ENCODE measurements around the gene TBC1D30.
A peak's percentile ranks its signal among the peaks of the same experiment; 100 is the strongest.

TBC1D30 gene

GRCh38 chr12:64806593-64807460, 17.6 kb upstream of the TBC1D30 start:
- Histone ChIP-seq H3K36me3 (replicated peaks; ENCODE audit: low read depth, low read length) (no peaks in the 10 kb centered on the region), H3K9ac (ENCODE audit: low read length) (no peak overlapping the region), H3K27ac (ENCODE audit: low read length) (no peak overlapping the region), H4K20me1 (ENCODE audit: insufficient read depth, low read length) (no peaks in the 10 kb centered on the region), H2AFZ (ENCODE audit: low read depth, low read length) (no peak overlapping the region), H3K4me2 (ENCODE audit: low read length) (no peak overlapping the region), H3K4me1 (ENCODE audit: low read length) (peaks cover 8% of the 10 kb centered on the region), H3K9me3 (ENCODE audit: insufficient read depth, low read length) (no peaks in the 10 kb centered on the region), H3K27me3 (ENCODE audit: low read depth, low read length) (no peaks in the 10 kb centered on the region), H3K79me2 (ENCODE audit: low read length) (no peaks in the 10 kb centered on the region), H3K4me3 (ENCODE audit: low read length) (no peak overlapping the region)
- TF ChIP-seq, protein P1, sequence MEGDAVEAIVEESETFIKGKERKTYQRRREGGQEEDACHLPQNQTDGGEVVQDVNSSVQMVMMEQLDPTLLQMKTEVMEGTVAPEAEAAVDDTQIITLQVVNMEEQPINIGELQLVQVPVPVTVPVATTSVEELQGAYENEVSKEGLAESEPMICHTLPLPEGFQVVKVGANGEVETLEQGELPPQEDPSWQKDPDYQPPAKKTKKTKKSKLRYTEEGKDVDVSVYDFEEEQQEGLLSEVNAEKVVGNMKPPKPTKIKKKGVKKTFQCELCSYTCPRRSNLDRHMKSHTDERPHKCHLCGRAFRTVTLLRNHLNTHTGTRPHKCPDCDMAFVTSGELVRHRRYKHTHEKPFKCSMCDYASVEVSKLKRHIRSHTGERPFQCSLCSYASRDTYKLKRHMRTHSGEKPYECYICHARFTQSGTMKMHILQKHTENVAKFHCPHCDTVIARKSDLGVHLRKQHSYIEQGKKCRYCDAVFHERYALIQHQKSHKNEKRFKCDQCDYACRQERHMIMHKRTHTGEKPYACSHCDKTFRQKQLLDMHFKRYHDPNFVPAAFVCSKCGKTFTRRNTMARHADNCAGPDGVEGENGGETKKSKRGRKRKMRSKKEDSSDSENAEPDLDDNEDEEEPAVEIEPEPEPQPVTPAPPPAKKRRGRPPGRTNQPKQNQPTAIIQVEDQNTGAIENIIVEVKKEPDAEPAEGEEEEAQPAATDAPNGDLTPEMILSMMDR (IDR thresholded peaks at IDR 0.05; ENCODE audit: low read depth, low read length): no peak
- TF ChIP-seq EZH2phosphoT487 (IDR thresholded peaks at IDR 0.05; ENCODE audit: low read depth): no peak

GRCh38 chr12:64808110-64808509, 16.3 kb upstream of the TBC1D30 start:
- Histone ChIP-seq H2AFZ (ENCODE audit: low read depth, low read length) (peak overlapping the region; percentile 66; the same call in 1 of the 2 replicates), H3K9ac (ENCODE audit: low read length) (no peak overlapping the region), H3K27me3 (ENCODE audit: low read depth, low read length) (no peaks in the 10 kb centered on the region), H3K4me2 (ENCODE audit: low read length) (peak overlapping the region; percentile 30; the same call in 1 of the 2 replicates), H3K79me2 (ENCODE audit: low read length) (no peaks in the 10 kb centered on the region), H3K36me3 (replicated peaks; ENCODE audit: low read depth, low read length) (no peaks in the 10 kb centered on the region), H4K20me1 (ENCODE audit: insufficient read depth, low read length) (no peaks in the 10 kb centered on the region), H3K4me3 (ENCODE audit: low read length) (no peak overlapping the region), H3K4me1 (ENCODE audit: low read length) (peaks cover 4% of the 10 kb centered on the region; the same call in 1 of the 2 replicates), H3K27ac (ENCODE audit: low read length) (no peak overlapping the region), H3K9me3 (ENCODE audit: insufficient read depth, low read length) (no peaks in the 10 kb centered on the region)
- TF ChIP-seq EZH2phosphoT487 (IDR thresholded peaks at IDR 0.05; ENCODE audit: low read depth): no peak
- TF ChIP-seq, protein P1 (IDR thresholded peaks at IDR 0.05; ENCODE audit: low read depth, low read length): no peak

- no peak overlapping the region for H3K9ac ChIP-seq (ENCODE audit: low read length)
- no peak overlapping the region for H3K27ac ChIP-seq (ENCODE audit: low read length)
- peaks cover 4% of the 10 kb centered on the region; the same call in 1 of the 2 replicates for H3K4me1 ChIP-seq (ENCODE audit: low read length)
- H3K4me3 ChIP-seq (ENCODE audit: low read length): no peak overlapping the region
- no peak overlapping the region for H3K4me2 ChIP-seq (ENCODE audit: low read length)
- H3K36me3 ChIP-seq (replicated peaks; ENCODE audit: low read depth, low read length): no peaks in the 10 kb centered on the region
- TF ChIP-seq, protein P1 (IDR thresholded peaks at IDR 0.05; ENCODE audit: low read depth, low read length): no peak
- TF ChIP-seq EZH2phosphoT487 (IDR thresholded peaks at IDR 0.05; ENCODE audit: low read depth): no peak
- H3K27me3 ChIP-seq (ENCODE audit: low read depth, low read length): no peaks in the 10 kb centered on the region
- H3K9me3 ChIP-seq (ENCODE audit: insufficient read depth, low read length): no peaks in the 10 kb centered on the region
- H2AFZ ChIP-seq (ENCODE audit: low read depth, low read length): no peak overlapping the region
- H3K79me2 ChIP-seq (ENCODE audit: low read length): no peaks in the 10 kb centered on the region
- no peaks in the 10 kb centered on the region for H4K20me1 ChIP-seq (ENCODE audit: insufficient read depth, low read length)
These were observed 13.6 kb upstream of the TBC1D30 start for GRCh38 chr12:64810831-64811230.

- Histone ChIP-seq H3K79me2 (ENCODE audit: low read length) (no peaks in the 10 kb centered on the region), H3K4me2 (ENCODE audit: low read length) (no peak overlapping the region), H3K27ac (ENCODE audit: low read length) (no peak overlapping the region), H3K4me3 (ENCODE audit: low read length) (no peak overlapping the region), H3K36me3 (replicated peaks; ENCODE audit: low read depth, low read length) (no peaks in the 10 kb centered on the region), H3K4me1 (ENCODE audit: low read length) (no peaks in the 10 kb centered on the region), H2AFZ (ENCODE audit: low read depth, low read length) (no peak overlapping the region), H3K27me3 (ENCODE audit: low read depth, low read length) (no peaks in the 10 kb centered on the region), H3K9ac (ENCODE audit: low read length) (no peak overlapping the region), H4K20me1 (ENCODE audit: insufficient read depth, low read length) (no peaks in the 10 kb centered on the region), H3K9me3 (ENCODE audit: insufficient read depth, low read length) (no peaks in the 10 kb centered on the region)
- TF ChIP-seq, protein P1 (IDR thresholded peaks at IDR 0.05; ENCODE audit: low read depth, low read length): no peak
- no peak for TF ChIP-seq EZH2phosphoT487 (IDR thresholded peaks at IDR 0.05; ENCODE audit: low read depth)
These were observed 10.7 kb upstream of the TBC1D30 start for GRCh38 chr12:64813723-64814122.

All from OCI-LY3 (cell line).